ENCODE measurements around the gene PRKAR1B. TPM values are rescaled to one million over a fixed set of nuclear protein-coding genes. Genes with fewer than 3 reads are reported as not detected.

Gene PRKAR1B
- 1 to 10 TPM; 2.9 to 5.9 (median 4.2) TPM for polyA plus RNA-seq (ENCODE audit: low read depth in 6 of 6)

GRCh38 chr7:727104-727805 is at the start of gene PRKAR1B:
Gene PRKAR1B, minus strand, starts transcription at chr7:727281. Its CDS starts 15,776 bp downstream, at chr7:711505.
- no peaks in the 10 kb centered on the region for H3K9me3 Mint-ChIP-seq
- DNase-seq: peak; percentile 25
- peak within 1 kb of the TSS in 5 of 6 donors; percentile 57 to 88 (median 78) for H3K27ac Mint-ChIP-seq
- peaks cover 0 to 16% of the 10 kb centered on the region in 2 donors for H3K36me3 Mint-ChIP-seq
- H3K4me1 Mint-ChIP-seq: peaks cover 29 to 31% (median 29%) of the 10 kb centered on the region in 3 donors
- peak within 1 kb of the TSS; percentile 81 to 93 (median 85) for H3K4me3 Mint-ChIP-seq
- H3K27me3 Mint-ChIP-seq: no peaks in the 10 kb centered on the region
- ATAC-seq (ENCODE audit: low read depth in 2 of 2): peak; percentile 42 to 49

GRCh38 chr7:776381-776780 is 49.3 kb upstream of the PRKAR1B start:
- no peaks in the 10 kb centered on the region for H3K9me3 Mint-ChIP-seq
- ATAC-seq (ENCODE audit: low read depth in 2 of 2) (no peak), DNase-seq (no peak)
- H3K27me3 Mint-ChIP-seq: no peaks in the 10 kb centered on the region
- no peak overlapping the region for H3K27ac Mint-ChIP-seq
- no peaks in the 10 kb centered on the region for H3K4me1 Mint-ChIP-seq
- peaks cover 5 to 9% of the 10 kb centered on the region in 2 donors for H3K36me3 Mint-ChIP-seq
- H3K4me3 Mint-ChIP-seq: no peak overlapping the region

GRCh38 chr7:774161-775109 is 47.4 kb upstream of the PRKAR1B start:
- DNase-seq (peak; percentile 32), ATAC-seq (ENCODE audit: low read depth in 2 of 2) (peak; percentile 46 to 63)
- Mint-ChIP-seq H3K27me3 (no peaks in the 10 kb centered on the region), H3K9me3 (no peaks in the 10 kb centered on the region), H3K4me3 (no peak overlapping the region), H3K27ac (no peak overlapping the region), H3K36me3 (peaks cover 5 to 9% of the 10 kb centered on the region in 2 donors), H3K4me1 (no peaks in the 10 kb centered on the region)

GRCh38 chr7:773622-773915 is 46.5 kb upstream of the PRKAR1B start:
- H3K9me3 Mint-ChIP-seq: no peaks in the 10 kb centered on the region
- peaks cover 5 to 9% of the 10 kb centered on the region in 2 donors for H3K36me3 Mint-ChIP-seq
- DNase-seq (no peak), ATAC-seq (ENCODE audit: low read depth in 2 of 2) (no peak)
- H3K27me3 Mint-ChIP-seq: no peaks in the 10 kb centered on the region
- H3K4me3 Mint-ChIP-seq: no peak overlapping the region
- H3K4me1 Mint-ChIP-seq: no peaks in the 10 kb centered on the region
- no peak overlapping the region for H3K27ac Mint-ChIP-seq

GRCh38 chr7:772861-773621 is 46.0 kb upstream of the PRKAR1B start:
- no peak for DNase-seq
- no peak for ATAC-seq (ENCODE audit: low read depth in 2 of 2)
- Mint-ChIP-seq H3K36me3 (peaks cover 5 to 12% of the 10 kb centered on the region in 2 donors), H3K4me1 (no peaks in the 10 kb centered on the region), H3K27me3 (no peaks in the 10 kb centered on the region), H3K9me3 (no peaks in the 10 kb centered on the region), H3K4me3 (no peak overlapping the region), H3K27ac (no peak overlapping the region)

- no peak for ATAC-seq (ENCODE audit: low read depth in 2 of 2)
- no peak overlapping the region for H3K4me3 Mint-ChIP-seq
- peaks cover 8 to 17% of the 10 kb centered on the region in 2 donors for H3K36me3 Mint-ChIP-seq
- H3K4me1 Mint-ChIP-seq: peaks cover 0 to 3% (median 2%) of the 10 kb centered on the region in 3 donors
- H3K27me3 Mint-ChIP-seq: no peaks in the 10 kb centered on the region
- peak overlapping the region in 1 of 6 donors; percentile 47 for H3K27ac Mint-ChIP-seq
- no peak for DNase-seq
- H3K9me3 Mint-ChIP-seq: no peaks in the 10 kb centered on the region
Measured at GRCh38 chr7:772392-772791, 45.3 kb upstream of the PRKAR1B start.

DNA sequence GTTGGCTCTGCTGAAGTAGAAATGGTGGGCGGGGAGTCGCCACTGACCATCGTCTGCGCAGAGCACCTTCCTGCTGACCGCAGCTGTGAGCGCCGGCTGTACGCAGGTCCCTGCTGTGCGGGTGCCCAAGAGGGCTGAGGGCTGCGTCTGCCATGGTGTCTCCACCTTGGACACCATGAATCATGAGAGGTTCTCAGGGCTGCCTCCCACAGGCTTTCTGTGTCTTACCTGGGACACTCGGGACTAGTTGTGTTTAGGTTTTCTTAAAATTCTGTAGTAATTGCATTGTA is 44.9 kb upstream of the PRKAR1B start:
- Mint-ChIP-seq H3K4me3 (no peak overlapping the region), H3K9me3 (no peaks in the 10 kb centered on the region), H3K36me3 (peaks cover 11 to 16% of the 10 kb centered on the region in 2 donors), H3K27ac (no peak overlapping the region), H3K27me3 (no peaks in the 10 kb centered on the region), H3K4me1 (peaks cover 0 to 5% (median 3%) of the 10 kb centered on the region in 3 donors)
- no peak for ATAC-seq (ENCODE audit: low read depth in 2 of 2)
- DNase-seq: no peak

GRCh38 chr7:771234-772004 is 44.3 kb upstream of the PRKAR1B start:
- Mint-ChIP-seq H3K36me3 (peaks cover 13% of the 10 kb centered on the region in 2 donors), H3K4me1 (peaks cover 0 to 5% (median 3%) of the 10 kb centered on the region in 3 donors), H3K27me3 (no peaks in the 10 kb centered on the region), H3K27ac (no peak overlapping the region), H3K4me3 (no peak overlapping the region), H3K9me3 (no peaks in the 10 kb centered on the region)
- no peak for ATAC-seq (ENCODE audit: low read depth in 2 of 2)
- DNase-seq: no peak

- no peak for DNase-seq
- H3K9me3 Mint-ChIP-seq: no peaks in the 10 kb centered on the region
- no peaks in the 10 kb centered on the region for H3K27me3 Mint-ChIP-seq
- no peak for ATAC-seq (ENCODE audit: low read depth in 2 of 2)
- H3K36me3 Mint-ChIP-seq: peaks cover 13% of the 10 kb centered on the region in 2 donors
- no peak overlapping the region for H3K4me3 Mint-ChIP-seq
- no peak overlapping the region for H3K27ac Mint-ChIP-seq
- peaks cover 0 to 5% (median 3%) of the 10 kb centered on the region in 3 donors for H3K4me1 Mint-ChIP-seq
Measured at GRCh38 chr7:770741-771166, 43.7 kb upstream of the PRKAR1B start.

DNA sequence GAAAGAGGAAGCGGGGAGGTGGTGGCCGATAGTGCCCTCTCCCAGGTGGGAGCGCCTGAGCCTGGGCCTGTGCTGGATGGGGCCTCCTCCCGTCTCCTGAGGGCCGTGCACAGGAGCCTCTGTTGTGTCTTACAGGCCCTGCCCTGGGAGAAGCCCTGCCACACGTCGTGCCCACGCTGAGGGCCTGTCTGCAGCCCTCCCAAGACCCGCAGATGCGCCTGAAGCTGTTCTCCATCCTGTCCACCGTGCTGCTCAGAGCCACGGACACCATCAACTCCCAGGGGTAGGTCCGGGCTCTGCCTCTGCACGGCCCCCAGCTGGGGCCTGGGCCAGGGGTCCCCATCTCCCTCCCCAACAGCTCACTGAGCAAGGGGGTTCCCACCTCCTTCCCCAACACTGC is 43.3 kb upstream of the PRKAR1B start:
- Mint-ChIP-seq H3K27ac (no peak overlapping the region), H3K27me3 (no peaks in the 10 kb centered on the region), H3K9me3 (no peaks in the 10 kb centered on the region), H3K36me3 (peaks cover 9 to 13% of the 10 kb centered on the region in 2 donors), H3K4me3 (no peak overlapping the region), H3K4me1 (peaks cover 0 to 5% (median 3%) of the 10 kb centered on the region in 3 donors)
- DNase-seq (no peak), ATAC-seq (ENCODE audit: low read depth in 2 of 2) (no peak)

DNA sequence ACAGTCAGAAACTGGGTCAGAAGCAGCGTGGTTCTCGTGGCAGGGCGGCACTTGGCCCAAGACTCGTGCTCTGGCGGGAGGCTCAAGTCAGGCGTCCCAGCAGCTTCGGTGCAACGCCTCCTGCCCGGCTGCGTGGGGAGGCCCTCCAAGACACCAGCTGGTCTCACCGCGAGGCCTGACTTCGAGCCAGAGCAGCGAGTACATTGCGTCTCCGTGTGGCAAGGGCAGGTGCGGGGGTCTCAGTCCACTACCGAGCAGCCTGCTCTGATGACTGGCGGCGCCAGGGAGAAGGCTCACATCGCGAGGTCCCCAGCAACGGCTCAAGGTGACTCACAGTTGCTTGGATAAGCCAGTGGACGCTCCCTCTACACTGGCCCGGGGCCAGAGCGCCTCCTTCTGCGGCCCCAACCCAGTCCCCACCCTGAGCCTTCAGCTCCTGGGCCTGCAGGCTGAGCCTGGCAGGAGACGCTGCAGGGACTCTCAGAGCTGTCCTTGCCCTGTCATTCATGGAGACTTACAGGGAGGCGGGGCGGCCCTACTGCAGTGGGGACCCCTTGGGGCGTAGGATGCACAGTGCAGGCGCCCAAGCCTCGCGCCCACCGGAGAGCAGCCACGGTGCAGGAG is 41.9 kb upstream of the PRKAR1B start:
- Mint-ChIP-seq H3K4me3 (no peak overlapping the region), H3K36me3 (peaks cover 9 to 13% of the 10 kb centered on the region in 2 donors), H3K4me1 (peaks cover 0 to 5% (median 3%) of the 10 kb centered on the region in 3 donors), H3K9me3 (no peaks in the 10 kb centered on the region), H3K27me3 (no peaks in the 10 kb centered on the region), H3K27ac (no peak overlapping the region)
- DNase-seq (no peak), ATAC-seq (ENCODE audit: low read depth in 2 of 2) (no peak)

GRCh38 chr7:767941-768731 is 41.1 kb upstream of the PRKAR1B start:
- peak overlapping the region in 1 of 6 donors; percentile 27 for H3K27ac Mint-ChIP-seq
- no peaks in the 10 kb centered on the region for H3K9me3 Mint-ChIP-seq
- H3K36me3 Mint-ChIP-seq: peaks cover 9 to 13% of the 10 kb centered on the region in 2 donors
- no peaks in the 10 kb centered on the region for H3K27me3 Mint-ChIP-seq
- peak overlapping the region in 2 of 8 donors; percentile 50 to 73 for H3K4me3 Mint-ChIP-seq
- DNase-seq (no peak), ATAC-seq (ENCODE audit: low read depth in 2 of 2) (peak in 1 of 2 donors; percentile 36)
- peaks cover 0 to 5% (median 3%) of the 10 kb centered on the region in 3 donors for H3K4me1 Mint-ChIP-seq

Data from naive B cell (primary cell).